Esophagus muscularis mucosa (tissue), 4 donors: ENCODE measurements around the gene ADCY10.

Source experiments
- EP300 ChIP-seq: sonication (generic); formaldehyde crosslinking; IDR thresholded peaks from one replicate; pipeline ENCODE4 v1.6.1; 2017; ENCODE audit warnings: antibody characterized with exemption
- POLR2A ChIP-seq: fragments of 450-650 bp; IDR thresholded peaks from one replicate; pipeline ENCODE4 v1.6.1; 2017; ENCODE audit warnings: antibody characterized with exemption, moderate library complexity, mild to moderate bottlenecking, low read depth
- TF ChIP-seq, protein P1 (sequence below), 3 experiments: fragments of 200-600 bp in 2 of 3; fragments of 450-650 bp in 1 of 3; sonication (generic) in 2 of 3; IDR thresholded peaks; one replicate each; pipeline ENCODE4 v1.5.1; 2017 to 2019; ENCODE audit warnings: antibody characterized with exemption in 3 of 3, mild to moderate bottlenecking in 2 of 3, moderate library complexity in 1 of 3

DNA sequence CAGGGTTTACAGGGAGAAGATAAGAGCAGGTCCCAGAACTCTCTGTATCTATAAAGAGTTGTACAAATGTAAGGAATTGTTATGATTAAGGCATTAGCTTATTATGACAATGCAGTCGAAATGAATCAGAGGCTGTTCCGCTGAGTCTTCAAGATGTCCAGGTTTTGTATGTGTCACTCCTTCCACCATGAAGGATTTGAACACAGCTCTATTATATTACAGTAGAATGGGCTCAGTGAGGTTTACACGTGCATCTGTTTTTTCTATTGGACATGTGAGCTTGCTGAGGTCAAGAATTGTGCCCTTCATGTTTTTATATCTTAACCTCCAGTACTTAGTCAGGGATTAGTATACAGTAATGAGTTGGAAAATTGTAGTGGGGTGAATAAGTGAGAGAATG, 105.8 kb downstream of the ADCY10 start:
- TF ChIP-seq, protein P1, sequence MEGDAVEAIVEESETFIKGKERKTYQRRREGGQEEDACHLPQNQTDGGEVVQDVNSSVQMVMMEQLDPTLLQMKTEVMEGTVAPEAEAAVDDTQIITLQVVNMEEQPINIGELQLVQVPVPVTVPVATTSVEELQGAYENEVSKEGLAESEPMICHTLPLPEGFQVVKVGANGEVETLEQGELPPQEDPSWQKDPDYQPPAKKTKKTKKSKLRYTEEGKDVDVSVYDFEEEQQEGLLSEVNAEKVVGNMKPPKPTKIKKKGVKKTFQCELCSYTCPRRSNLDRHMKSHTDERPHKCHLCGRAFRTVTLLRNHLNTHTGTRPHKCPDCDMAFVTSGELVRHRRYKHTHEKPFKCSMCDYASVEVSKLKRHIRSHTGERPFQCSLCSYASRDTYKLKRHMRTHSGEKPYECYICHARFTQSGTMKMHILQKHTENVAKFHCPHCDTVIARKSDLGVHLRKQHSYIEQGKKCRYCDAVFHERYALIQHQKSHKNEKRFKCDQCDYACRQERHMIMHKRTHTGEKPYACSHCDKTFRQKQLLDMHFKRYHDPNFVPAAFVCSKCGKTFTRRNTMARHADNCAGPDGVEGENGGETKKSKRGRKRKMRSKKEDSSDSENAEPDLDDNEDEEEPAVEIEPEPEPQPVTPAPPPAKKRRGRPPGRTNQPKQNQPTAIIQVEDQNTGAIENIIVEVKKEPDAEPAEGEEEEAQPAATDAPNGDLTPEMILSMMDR (IDR thresholded peaks at IDR 0.05) = no peak
- TF ChIP-seq EP300 (no peak), POLR2A (no peak)
